ENCODE results near the gene CD160. TPM values are rescaled to one million over a fixed set of nuclear protein-coding genes. Genes with fewer than 3 reads are reported as not detected.
"Not testable (repeated sequence)": the region's sequence is repeated elsewhere in the genome, so short reads cannot be mapped to it uniquely, and the experiment has no call there.

Gene CD160
- total RNA-seq, 2 experiments from 2014 or later: not detected

DNA sequence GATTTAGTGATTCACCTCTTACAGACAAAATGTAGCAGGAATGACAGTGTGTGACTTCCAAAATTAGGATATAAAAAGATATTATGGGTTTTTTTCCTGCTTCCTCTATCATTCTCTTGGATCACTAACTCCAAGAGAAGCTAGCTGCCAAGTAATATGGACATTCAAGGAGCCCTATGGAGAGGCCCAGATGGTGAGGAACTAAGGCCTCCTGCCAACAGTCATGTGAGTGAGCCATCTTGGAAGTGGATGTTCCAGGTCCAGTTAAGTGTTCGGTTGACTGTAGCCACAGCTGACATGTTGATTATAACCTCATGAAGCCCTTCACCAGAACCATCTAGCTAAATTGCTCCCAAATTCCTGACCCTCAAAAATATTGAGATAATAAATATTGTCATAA is 38.8 kb downstream of the CD160 start:
- H3K4me1 Mint-ChIP-seq: no peaks in the 10 kb centered on the region
- POLR2A ChIA-PET: interaction anchor here (1.3 kb wide), 1 partner anchor 22 kb away, joined by 3 read pairs; no protein-coding TSS in a partner anchor
- CTCF ChIA-PET: interaction anchor here (1.0 kb wide), 1 partner anchor 88 kb away, joined by 3 read pairs; the partner anchor contains the start of gene NUDT17
- no peak overlapping the region for H3K4me3 Mint-ChIP-seq
- H3K27ac Mint-ChIP-seq: no peak overlapping the region
- H3K9me3 Mint-ChIP-seq: peaks cover 11% of the 10 kb centered on the region
- H3K36me3 Mint-ChIP-seq (ENCODE audit: low read depth): peaks cover 44% of the 10 kb centered on the region
- no peaks in the 10 kb centered on the region for H3K27me3 Mint-ChIP-seq
- DNase-seq: no peak

GRCh38 chr1:145758575-145758974 is 39.3 kb downstream of the CD160 start:
- no peak overlapping the region for H3K27ac Mint-ChIP-seq
- H3K4me3 Mint-ChIP-seq: no peak overlapping the region
- peaks cover 11% of the 10 kb centered on the region for H3K9me3 Mint-ChIP-seq
- no peaks in the 10 kb centered on the region for H3K4me1 Mint-ChIP-seq
- ChIA-PET CTCF (interaction anchor here (1.0 kb wide), 1 partner anchor 87 kb away, joined by 3 read pairs; the partner anchor contains the start of gene NUDT17), POLR2A (no interaction called here)
- peaks cover 44% of the 10 kb centered on the region for H3K36me3 Mint-ChIP-seq (ENCODE audit: low read depth)
- no peaks in the 10 kb centered on the region for H3K27me3 Mint-ChIP-seq
- DNase-seq: no peak

DNA sequence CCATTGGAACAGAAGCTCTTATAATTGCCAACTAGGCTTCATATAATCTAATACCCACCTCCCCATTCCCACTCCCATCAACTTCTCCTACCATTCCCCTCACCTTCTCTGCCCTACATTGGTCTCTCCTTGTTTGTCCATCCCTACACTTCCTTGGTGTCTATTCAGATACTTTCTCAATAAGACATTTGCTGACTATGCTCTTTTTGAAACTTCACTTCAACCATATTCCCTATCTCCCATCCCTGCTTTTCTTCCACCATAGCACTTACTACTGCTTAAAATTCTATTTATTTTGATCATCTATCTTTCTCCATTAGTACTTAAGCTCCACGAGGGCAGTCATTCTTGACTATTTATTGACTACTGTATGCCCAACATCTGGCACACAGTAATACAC is 40.4 kb downstream of the CD160 start:
- no peak for DNase-seq
- peaks cover 44% of the 10 kb centered on the region for H3K36me3 Mint-ChIP-seq (ENCODE audit: low read depth)
- no peak overlapping the region for H3K4me3 Mint-ChIP-seq
- H3K9me3 Mint-ChIP-seq: peaks cover 11% of the 10 kb centered on the region
- H3K4me1 Mint-ChIP-seq: no peaks in the 10 kb centered on the region
- CTCF ChIA-PET: no interaction called here
- POLR2A ChIA-PET: no interaction called here
- no peaks in the 10 kb centered on the region for H3K27me3 Mint-ChIP-seq
- no peak overlapping the region for H3K27ac Mint-ChIP-seq

GRCh38 chr1:145760395-145760949 is 41.2 kb downstream of the CD160 start:
- H3K27me3 Mint-ChIP-seq, POLR2A ChIA-PET, H3K4me3 Mint-ChIP-seq, H3K27ac Mint-ChIP-seq, H3K4me1 Mint-ChIP-seq, CTCF ChIA-PET, DNase-seq: not testable (repeated sequence)
- peaks cover 11% of the 10 kb centered on the region for H3K9me3 Mint-ChIP-seq
- peaks cover 44% of the 10 kb centered on the region for H3K36me3 Mint-ChIP-seq (ENCODE audit: low read depth)

GRCh38 chr1:145761498-145761897 is 42.2 kb downstream of the CD160 start:
- H3K27me3 Mint-ChIP-seq, H3K27ac Mint-ChIP-seq, H3K4me3 Mint-ChIP-seq, DNase-seq, POLR2A ChIA-PET, H3K4me1 Mint-ChIP-seq, CTCF ChIA-PET: not testable (repeated sequence)
- peaks cover 11% of the 10 kb centered on the region for H3K9me3 Mint-ChIP-seq
- peaks cover 45% of the 10 kb centered on the region for H3K36me3 Mint-ChIP-seq (ENCODE audit: low read depth)

- H3K27me3 Mint-ChIP-seq, CTCF ChIA-PET, H3K27ac Mint-ChIP-seq, POLR2A ChIA-PET, DNase-seq, H3K4me3 Mint-ChIP-seq, H3K4me1 Mint-ChIP-seq: not testable (repeated sequence)
- peaks cover 45% of the 10 kb centered on the region for H3K36me3 Mint-ChIP-seq (ENCODE audit: low read depth)
- H3K9me3 Mint-ChIP-seq: peaks cover 11% of the 10 kb centered on the region
These were observed 42.7 kb downstream of the CD160 start for GRCh38 chr1:145762001-145762400.

DNA sequence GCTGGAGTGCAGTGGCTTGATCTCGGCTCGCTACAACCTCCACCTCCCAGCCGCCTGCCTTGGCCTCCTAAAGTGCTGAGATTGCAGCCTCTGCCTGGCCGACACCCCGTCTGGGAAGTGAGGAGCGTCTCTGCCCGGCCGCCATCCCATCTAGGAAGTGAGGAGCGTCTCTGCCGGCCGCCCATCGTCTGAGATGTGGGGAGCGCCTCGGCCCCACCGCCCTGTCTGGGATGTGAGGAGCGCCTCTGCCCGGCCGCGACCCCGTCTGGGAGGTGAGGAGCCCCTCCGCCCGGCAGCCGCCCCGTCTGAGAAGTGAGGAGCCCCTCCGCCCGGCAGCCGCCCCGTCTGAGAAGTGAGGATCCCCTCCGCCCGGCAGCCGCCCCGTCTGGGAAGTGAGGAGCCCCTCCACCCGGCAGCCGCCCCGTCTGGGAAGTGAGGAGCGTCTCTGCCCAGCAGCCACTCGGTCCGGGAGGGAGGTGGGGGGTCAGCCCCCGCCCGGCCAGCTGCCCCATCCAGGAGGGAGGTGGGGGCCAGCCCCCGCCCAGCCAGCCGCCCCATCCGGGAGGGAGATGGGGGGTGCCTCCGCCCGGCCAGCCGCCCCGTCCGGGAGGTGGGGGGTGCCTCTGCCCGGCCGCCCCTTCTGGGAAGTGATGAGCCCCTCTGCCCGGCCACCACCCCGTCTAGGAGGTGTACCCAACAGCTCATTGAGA is 45.1 kb downstream of the CD160 start:
- H3K27ac Mint-ChIP-seq, H3K27me3 Mint-ChIP-seq, H3K4me1 Mint-ChIP-seq, H3K4me3 Mint-ChIP-seq, DNase-seq, CTCF ChIA-PET, POLR2A ChIA-PET: not testable (repeated sequence)
- peaks cover 11% of the 10 kb centered on the region for H3K9me3 Mint-ChIP-seq
- H3K36me3 Mint-ChIP-seq (ENCODE audit: low read depth): peaks cover 47% of the 10 kb centered on the region

DNA sequence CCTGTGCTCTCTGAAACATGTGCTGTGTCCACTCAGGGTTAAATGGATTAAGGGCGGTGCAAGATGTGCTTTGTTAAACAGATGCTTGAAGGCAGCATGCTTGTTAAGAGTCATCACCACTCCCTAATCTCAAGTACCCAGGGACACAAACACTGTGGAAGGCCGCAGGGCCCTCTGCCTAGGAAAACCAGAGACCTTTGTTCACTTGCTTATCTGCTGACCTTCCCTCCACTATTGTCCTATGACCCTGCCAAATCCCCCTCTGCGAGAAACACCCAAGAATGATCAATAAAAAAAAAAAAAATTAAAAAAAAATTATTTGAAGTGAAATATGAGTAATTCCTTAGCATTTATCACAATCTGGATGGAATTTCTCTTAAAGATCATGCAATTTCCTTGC is 45.8 kb downstream of the CD160 start:
- DNase-seq, H3K4me3 Mint-ChIP-seq, H3K4me1 Mint-ChIP-seq, H3K27me3 Mint-ChIP-seq, H3K27ac Mint-ChIP-seq, CTCF ChIA-PET, POLR2A ChIA-PET: not testable (repeated sequence)
- H3K36me3 Mint-ChIP-seq (ENCODE audit: low read depth): peaks cover 43% of the 10 kb centered on the region
- peaks cover 11% of the 10 kb centered on the region for H3K9me3 Mint-ChIP-seq

- POLR2A ChIA-PET, DNase-seq, H3K9me3 Mint-ChIP-seq, H3K27me3 Mint-ChIP-seq, H3K4me1 Mint-ChIP-seq, H3K27ac Mint-ChIP-seq, H3K4me3 Mint-ChIP-seq, CTCF ChIA-PET: not testable (repeated sequence)
- H3K36me3 Mint-ChIP-seq (ENCODE audit: low read depth): peaks cover 40% of the 10 kb centered on the region
These were observed 46.5 kb downstream of the CD160 start for GRCh38 chr1:145765585-145766360.

- H3K4me1 Mint-ChIP-seq, H3K4me3 Mint-ChIP-seq, H3K27me3 Mint-ChIP-seq, H3K9me3 Mint-ChIP-seq, DNase-seq, POLR2A ChIA-PET, H3K27ac Mint-ChIP-seq, CTCF ChIA-PET: not testable (repeated sequence)
- peaks cover 40% of the 10 kb centered on the region for H3K36me3 Mint-ChIP-seq (ENCODE audit: low read depth)
These were observed 47.6 kb downstream of the CD160 start for GRCh38 chr1:145766926-145767325.

DNA sequence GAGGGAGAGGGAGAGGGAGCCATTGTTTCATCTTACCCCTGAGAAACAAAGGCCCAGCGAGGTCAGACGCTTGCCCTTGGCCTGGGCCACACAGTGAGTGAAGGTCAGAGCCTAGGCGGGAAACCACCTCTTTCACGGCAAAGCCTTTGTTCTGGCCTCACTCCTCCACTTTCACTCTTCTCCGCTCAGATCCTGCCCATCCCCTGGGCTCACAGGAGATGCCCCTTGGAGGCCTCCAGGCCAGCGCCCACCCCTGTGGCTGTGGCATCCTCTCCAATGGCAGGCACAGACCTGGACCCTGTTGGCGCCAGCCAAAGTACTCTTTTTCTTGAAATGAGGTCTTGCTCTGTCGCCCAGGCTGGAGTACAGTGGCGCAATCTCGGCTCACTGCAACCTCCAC is 48.7 kb downstream of the CD160 start:
- peaks cover 39% of the 10 kb centered on the region for H3K36me3 Mint-ChIP-seq (ENCODE audit: low read depth)
- H3K27me3 Mint-ChIP-seq, H3K27ac Mint-ChIP-seq, CTCF ChIA-PET, DNase-seq, H3K4me3 Mint-ChIP-seq, POLR2A ChIA-PET, H3K4me1 Mint-ChIP-seq, H3K9me3 Mint-ChIP-seq: not testable (repeated sequence)

- no peak overlapping the region for H3K27ac Mint-ChIP-seq
- H3K27me3 Mint-ChIP-seq: no peaks in the 10 kb centered on the region
- H3K9me3 Mint-ChIP-seq: no peaks in the 10 kb centered on the region
- no peak for DNase-seq
- H3K4me3 Mint-ChIP-seq: no peak overlapping the region
- peaks cover 9% of the 10 kb centered on the region for H3K4me1 Mint-ChIP-seq
- CTCF ChIA-PET: interaction anchor here (1.1 kb wide), 1 partner anchor 74 kb away, joined by 4 read pairs; the partner anchor contains the start of gene NUDT17
- POLR2A ChIA-PET: no interaction called here
- peaks cover 39% of the 10 kb centered on the region for H3K36me3 Mint-ChIP-seq (ENCODE audit: low read depth)
These were observed 51.8 kb downstream of the CD160 start for GRCh38 chr1:145771056-145771455.

DNA sequence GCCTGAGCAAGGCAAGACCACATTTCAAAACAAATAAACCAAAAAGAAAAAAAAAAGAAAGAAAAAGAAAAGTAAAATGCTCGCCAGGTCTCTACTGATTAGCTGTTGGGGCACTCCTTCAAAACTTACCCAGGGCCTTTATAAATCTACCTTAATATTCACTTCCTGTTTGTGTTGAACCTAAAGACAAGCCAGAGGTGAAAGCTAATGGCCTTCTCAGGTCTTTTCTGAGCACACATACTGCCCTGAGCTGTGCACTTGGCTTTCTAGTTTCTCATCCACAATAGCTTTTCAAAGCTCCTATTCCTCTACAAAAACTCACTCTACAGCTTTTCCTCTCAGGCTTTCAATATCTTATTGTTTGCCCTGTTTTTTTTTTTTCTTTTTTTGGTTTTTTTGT is 54.1 kb downstream of the CD160 start:
- POLR2A ChIA-PET: no interaction called here
- DNase-seq: no peak
- CTCF ChIA-PET: interaction anchor here (1.3 kb wide), 1 partner anchor 72 kb away, joined by 4 read pairs; the partner anchor contains the start of gene NUDT17
- no peak overlapping the region for H3K27ac Mint-ChIP-seq
- H3K4me3 Mint-ChIP-seq: no peak overlapping the region
- no peaks in the 10 kb centered on the region for H3K9me3 Mint-ChIP-seq
- peaks cover 9% of the 10 kb centered on the region for H3K4me1 Mint-ChIP-seq
- H3K36me3 Mint-ChIP-seq (ENCODE audit: low read depth): peaks cover 33% of the 10 kb centered on the region
- no peaks in the 10 kb centered on the region for H3K27me3 Mint-ChIP-seq
